ENCODE data around the gene OR2D3.

DNA sequence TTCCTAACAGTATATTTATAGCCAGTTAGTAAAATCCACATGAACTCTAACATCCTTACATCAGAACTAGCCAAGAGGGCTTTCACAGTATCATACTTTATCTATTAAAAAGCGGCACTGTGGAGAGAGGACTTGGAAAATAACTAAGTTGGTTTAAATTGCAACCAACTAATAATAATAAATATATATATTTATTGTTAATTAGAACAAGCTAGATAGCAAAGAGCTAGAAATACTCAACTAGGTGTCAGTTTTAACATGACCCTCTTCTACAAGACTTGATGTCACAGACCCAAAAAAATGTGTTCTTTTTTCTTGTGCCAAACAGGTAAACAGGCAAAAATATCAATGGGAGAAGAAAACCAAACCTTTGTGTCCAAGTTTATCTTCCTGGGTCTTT is at the start of gene OR2D3:
- TF ChIP-seq, protein P1, sequence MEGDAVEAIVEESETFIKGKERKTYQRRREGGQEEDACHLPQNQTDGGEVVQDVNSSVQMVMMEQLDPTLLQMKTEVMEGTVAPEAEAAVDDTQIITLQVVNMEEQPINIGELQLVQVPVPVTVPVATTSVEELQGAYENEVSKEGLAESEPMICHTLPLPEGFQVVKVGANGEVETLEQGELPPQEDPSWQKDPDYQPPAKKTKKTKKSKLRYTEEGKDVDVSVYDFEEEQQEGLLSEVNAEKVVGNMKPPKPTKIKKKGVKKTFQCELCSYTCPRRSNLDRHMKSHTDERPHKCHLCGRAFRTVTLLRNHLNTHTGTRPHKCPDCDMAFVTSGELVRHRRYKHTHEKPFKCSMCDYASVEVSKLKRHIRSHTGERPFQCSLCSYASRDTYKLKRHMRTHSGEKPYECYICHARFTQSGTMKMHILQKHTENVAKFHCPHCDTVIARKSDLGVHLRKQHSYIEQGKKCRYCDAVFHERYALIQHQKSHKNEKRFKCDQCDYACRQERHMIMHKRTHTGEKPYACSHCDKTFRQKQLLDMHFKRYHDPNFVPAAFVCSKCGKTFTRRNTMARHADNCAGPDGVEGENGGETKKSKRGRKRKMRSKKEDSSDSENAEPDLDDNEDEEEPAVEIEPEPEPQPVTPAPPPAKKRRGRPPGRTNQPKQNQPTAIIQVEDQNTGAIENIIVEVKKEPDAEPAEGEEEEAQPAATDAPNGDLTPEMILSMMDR (IDR thresholded peaks at IDR 0.05), result no peak
- no peak for TF ChIP-seq POLR2A (IDR thresholded peaks at IDR 0.05)
- TF ChIP-seq EP300 (IDR thresholded peaks at IDR 0.05), result no peak

Data from ovary (tissue), 3 donors.